HG03064 (cell line): ENCODE measurements around the gene CHCHD3.

ENCODE experiments used
- ATAC-seq: cut with Tn5 transposase; IDR thresholded peaks from one replicate; pipeline ENCODE4 v1.9.1; 2021; ENCODE audit warnings: low read depth; ENCODE audit not compliant: unreplicated experiment

The CHCHD3 gene

DNA sequence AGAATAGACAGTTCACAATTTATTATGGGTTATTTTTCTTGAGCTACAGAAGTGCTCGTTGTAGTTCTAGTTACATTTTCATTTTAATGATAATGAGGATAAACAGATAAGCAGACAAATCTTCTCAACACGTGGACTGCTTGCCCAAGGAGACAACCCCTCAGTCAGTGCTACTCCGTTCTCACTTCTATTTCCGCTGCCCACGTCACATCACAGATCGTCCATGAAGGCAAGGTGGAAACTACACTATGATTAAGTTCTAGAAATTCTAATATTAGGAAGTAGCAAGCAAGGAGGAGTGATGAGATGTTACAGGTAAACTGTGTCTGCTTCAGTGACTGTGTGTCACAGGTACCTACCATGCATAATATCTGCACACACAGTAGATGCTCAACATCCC, 210.5 kb downstream of the CHCHD3 start:
- ATAC-seq, result no peak

DNA sequence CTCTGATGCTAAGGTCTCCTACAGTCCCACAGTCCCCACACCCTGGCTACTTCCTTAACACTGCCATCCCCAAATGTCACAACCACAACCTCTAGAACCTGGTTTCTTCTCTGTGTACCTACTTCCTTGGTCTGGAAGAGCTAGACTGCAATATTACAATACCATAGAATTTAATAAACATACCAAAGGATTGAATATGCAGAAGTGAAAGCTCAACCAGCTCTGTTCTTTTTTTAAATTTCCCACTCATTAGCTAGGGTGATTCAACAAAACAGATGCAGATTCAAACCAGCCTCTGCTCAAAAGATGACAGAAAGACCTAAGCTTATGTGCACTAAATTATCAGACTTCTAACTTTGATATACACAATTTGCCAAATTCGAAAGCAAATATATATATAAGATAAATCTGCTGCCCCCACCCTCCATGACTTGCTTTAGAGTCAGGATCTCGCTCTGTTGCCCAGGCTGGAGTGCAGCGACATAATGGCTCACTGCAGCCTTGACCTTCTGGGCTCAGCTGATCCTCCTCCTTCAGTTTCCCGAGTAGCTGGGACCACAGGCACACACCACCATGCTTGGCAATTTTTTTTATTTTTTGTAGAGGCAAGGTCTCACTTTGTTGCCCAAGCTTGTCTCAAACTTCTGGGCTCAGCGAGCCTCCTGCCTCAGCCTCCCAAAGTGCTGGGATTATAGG, 212.6 kb downstream of the CHCHD3 start:
- no peak for ATAC-seq

GRCh38 chr7:132866551-132866950, 215.3 kb downstream of the CHCHD3 start:
- ATAC-seq, result no peak

DNA sequence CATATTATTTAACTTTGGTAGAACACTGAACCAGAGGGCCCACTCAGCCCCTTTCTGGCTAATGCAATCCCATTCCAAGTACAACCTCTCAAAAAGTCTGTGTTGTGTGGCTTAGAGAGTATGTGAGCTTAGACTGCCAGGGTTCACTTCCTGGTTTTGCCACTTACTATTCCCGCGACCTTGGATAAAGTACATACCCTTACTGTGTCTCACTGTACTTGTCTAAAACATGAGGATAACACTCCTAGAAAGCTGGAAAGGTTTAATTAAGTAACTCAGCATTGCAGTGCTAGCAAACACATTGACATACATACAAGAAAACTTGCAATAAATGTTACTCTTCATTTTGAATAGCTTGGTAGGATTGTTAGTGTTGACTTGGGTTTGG, 215.8 kb downstream of the CHCHD3 start:
- ATAC-seq, result no peak

GRCh38 chr7:132865366-132866143, 216.3 kb downstream of the CHCHD3 start:
- ATAC-seq, result no peak

DNA sequence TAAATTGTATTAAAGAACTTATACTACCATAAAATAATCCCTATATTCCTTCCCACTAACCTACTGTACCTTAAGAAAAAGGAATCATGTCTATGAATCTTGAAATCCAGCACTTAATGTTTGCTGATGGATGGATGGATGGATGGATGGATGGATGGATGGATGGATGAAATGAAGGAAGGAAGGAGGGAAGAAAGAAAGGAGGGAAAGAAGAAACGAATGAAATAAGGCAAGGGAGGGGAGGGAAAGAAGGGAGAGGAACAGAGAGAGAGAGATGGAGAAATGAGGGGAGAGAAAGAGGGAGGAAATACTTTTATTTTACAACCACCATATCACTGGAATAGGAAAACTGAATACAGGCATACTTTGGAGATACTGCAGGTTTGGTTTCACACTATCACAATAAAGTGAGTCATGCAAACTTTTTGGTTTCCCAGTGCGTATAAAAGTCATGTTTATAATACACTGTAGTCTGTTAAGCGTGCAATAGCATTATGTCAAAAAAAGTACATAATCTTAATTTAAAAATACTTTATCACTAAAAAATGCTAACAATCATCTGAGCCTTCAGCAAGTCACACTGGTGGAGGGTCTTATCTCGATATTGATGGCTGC, 219.8 kb downstream of the CHCHD3 start:
- ATAC-seq, result no peak

- ATAC-seq, result no peak
Measured at GRCh38 chr7:132861424-132861823, 220.5 kb downstream of the CHCHD3 start.

GRCh38 chr7:132859199-132859598, 222.7 kb downstream of the CHCHD3 start:
- ATAC-seq, result no peak

DNA sequence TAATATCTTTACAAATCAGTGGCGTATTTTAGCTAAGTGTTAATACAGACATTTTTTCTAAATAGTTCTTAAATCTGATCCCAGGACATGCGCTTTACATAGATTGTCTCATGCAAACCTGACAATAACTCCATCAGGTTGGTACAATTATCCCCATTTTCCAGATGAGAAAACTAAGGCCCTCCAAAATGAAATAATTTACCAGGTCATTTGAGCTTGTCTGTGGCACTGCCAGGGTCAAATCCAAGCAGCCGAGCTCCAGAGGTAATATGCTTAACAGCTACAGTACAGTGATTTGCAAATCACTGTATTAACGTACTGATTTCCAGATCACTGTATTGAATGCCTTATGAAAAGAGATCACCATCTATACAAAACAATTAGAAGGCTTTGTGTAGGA, 223.1 kb downstream of the CHCHD3 start:
- no peak for ATAC-seq

DNA sequence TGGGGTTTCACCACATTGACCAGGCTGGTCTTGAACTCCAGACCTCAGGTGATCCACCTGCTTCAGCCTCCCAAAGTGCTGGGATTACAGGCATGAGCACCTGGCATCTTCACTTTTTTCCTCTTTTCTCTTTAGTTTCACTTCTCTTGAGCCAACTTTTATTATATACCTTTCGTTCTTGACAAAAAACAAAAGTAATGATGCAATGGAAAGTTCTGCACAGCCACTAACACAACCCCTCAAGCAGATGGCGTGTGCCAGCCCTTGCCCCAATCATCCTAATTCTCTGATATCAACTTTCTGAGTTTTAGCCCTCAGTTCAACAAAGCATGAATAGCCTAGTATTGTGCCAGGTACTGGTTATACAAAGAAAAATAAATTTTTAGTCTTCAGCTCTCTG, 223.6 kb downstream of the CHCHD3 start:
- no peak for ATAC-seq

DNA sequence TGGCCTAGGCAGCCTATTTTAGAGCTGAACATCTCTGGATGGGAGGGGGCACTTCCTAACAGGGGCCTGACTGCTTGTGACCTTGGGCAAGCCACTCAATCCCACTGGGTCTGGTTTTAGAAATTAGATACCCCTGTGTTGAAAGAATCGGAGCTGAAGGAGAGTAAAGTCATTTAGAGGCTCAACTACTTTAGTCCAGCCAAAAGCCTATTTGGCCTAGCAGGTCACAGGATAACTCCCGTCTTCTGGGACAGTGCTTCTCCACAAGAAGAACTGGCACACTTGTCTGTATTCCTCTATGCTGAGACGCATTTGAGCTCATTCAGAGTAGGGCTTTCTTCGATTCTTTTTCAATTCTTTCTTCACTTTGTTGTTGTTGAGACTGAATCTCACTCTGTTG, 224.2 kb downstream of the CHCHD3 start:
- ATAC-seq, result no peak

DNA sequence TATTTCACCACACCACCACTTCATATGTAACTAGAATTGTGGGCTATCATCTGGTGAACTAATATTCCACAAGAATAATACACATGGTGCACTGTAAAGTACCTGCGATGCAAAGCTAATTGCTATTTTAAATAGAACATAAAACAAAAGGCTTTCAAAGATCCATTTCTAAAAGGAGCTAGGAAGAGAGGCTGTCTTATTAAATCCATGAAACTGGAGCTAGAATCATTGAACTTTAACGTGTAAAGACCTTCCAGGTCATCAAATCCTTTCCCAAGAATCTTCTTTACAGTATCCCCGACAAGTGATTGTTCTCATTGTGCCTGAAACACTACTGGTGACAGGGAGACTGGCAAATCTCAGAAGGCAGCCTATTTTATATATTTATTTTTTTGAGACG, 224.9 kb downstream of the CHCHD3 start:
- no peak for ATAC-seq

GRCh38 chr7:132856416-132856815, 225.5 kb downstream of the CHCHD3 start:
- no peak for ATAC-seq

- no peak for ATAC-seq
Measured at GRCh38 chr7:132855901-132856300, 226.0 kb downstream of the CHCHD3 start.

- ATAC-seq, result no peak
Measured at GRCh38 chr7:132854238-132854637, 227.7 kb downstream of the CHCHD3 start.

- ATAC-seq, result no peak
Measured at GRCh38 chr7:132847376-132847775, 234.5 kb downstream of the CHCHD3 start.

DNA sequence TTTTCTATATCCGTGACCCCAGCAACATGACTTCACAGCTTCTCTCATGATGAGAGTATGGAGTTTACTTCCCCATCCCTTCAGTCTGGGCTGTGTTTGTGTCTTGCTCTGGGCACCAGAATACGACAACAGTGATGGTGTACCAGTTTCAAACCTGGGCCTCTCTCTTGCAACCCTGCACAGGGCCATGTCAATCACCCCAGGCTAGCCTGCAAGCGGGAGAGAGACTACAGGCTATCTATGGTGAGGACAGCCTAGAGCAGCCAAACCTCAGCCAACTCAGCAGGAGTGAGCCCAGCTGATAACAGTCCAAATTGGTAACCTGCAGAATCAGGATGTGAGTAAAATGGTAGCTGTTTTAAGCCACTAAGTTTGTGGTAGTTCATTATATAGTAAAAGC, 235.8 kb downstream of the CHCHD3 start:
- no peak for ATAC-seq

GRCh38 chr7:132842478-132842877, 239.4 kb downstream of the CHCHD3 start:
- ATAC-seq, result no peak

DNA sequence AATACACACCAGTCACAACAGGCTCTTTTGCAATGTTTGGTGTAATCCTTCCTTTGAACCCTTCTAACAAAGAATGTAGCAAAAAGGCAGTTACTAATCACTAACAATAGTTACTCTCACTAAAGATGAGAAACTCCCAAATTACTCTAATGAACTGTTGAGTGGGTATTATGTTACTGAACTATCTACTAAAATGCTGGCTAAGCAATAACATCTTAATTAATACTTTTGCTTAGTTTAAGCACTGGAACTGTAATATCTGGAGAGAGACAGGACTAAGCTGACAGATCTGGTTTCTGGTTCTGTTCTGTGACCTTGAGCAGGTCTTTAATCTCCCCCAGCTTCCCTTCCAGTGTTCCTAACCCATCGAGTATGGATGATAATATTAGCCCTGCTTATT, 241.7 kb downstream of the CHCHD3 start:
- ATAC-seq, result no peak

GRCh38 chr7:132838313-132838712, 243.6 kb downstream of the CHCHD3 start:
- no peak for ATAC-seq

- ATAC-seq, result no peak
Measured at GRCh38 chr7:132837529-132837928, 244.4 kb downstream of the CHCHD3 start.

- no peak for ATAC-seq
Measured at GRCh38 chr7:132836746-132837145, 245.1 kb downstream of the CHCHD3 start.
